ENCODE measurements around the gene WDR48. TPM values are rescaled to one million over a fixed set of nuclear protein-coding genes. Genes with fewer than 3 reads are reported as not detected.

WDR48 gene
- total RNA-seq, 1 experiment from 2014 or later, result 19.3 TPM

DNA sequence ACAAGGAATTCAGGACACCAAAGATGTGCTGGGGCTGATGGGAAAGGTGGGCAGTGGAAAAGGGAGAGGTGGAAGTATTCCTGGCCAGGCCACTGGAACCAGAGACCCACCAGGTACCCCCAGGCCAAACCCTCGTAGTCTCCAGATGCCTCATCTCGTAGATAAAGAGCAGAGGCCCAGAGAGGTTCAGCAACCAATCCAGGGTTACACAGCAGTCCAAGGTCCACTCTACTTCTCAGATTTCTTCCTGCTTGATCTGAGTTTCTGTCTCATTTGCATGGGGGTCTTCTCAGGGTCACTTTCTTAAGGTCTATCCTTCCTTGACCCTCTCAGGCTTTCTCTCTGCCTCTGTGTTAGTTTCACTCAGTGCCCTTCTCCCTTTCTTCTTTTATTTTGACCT, 60.7 kb downstream of the WDR48 start:
- Histone ChIP-seq H3K27me3 (replicated peaks; ENCODE audit: insufficient read depth, low read depth, low read length, poor library complexity) (no peaks in the 10 kb centered on the region), H3K27ac (ENCODE audit: low read depth, low read length, poor library complexity, severe bottlenecking) (no peak overlapping the region), H3K4me3 (ENCODE audit: low read depth, low read length, poor library complexity, severe bottlenecking) (no peak overlapping the region), H3K36me3 (ENCODE audit: insufficient read depth, low read length, poor library complexity, severe bottlenecking) (no peaks in the 10 kb centered on the region), H3K4me1 (ENCODE audit: insufficient read depth, low read length, poor library complexity, severe bottlenecking) (no peaks in the 10 kb centered on the region), H3K9me3 (ENCODE audit: low read depth, low read length, poor library complexity, severe bottlenecking) (no peaks in the 10 kb centered on the region)
- DNase-seq (ENCODE audit: low spot score), result no peak
- TF ChIP-seq, protein P1, sequence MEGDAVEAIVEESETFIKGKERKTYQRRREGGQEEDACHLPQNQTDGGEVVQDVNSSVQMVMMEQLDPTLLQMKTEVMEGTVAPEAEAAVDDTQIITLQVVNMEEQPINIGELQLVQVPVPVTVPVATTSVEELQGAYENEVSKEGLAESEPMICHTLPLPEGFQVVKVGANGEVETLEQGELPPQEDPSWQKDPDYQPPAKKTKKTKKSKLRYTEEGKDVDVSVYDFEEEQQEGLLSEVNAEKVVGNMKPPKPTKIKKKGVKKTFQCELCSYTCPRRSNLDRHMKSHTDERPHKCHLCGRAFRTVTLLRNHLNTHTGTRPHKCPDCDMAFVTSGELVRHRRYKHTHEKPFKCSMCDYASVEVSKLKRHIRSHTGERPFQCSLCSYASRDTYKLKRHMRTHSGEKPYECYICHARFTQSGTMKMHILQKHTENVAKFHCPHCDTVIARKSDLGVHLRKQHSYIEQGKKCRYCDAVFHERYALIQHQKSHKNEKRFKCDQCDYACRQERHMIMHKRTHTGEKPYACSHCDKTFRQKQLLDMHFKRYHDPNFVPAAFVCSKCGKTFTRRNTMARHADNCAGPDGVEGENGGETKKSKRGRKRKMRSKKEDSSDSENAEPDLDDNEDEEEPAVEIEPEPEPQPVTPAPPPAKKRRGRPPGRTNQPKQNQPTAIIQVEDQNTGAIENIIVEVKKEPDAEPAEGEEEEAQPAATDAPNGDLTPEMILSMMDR (conservative IDR thresholded peaks at IDR 0.05; ENCODE audit: low read depth, low read length), result no peak
- TF ChIP-seq EZH2 (IDR thresholded peaks at IDR 0.05; ENCODE audit: borderline replicate concordance, low read depth, low read length, poor library complexity, severe bottlenecking), result no peak
- POLR2A ChIA-PET (ENCODE audit: low non-redundant PET), result no interaction called here
- no TSS peak for BruUV-seq (replicated peaks)
- intact Hi-C loops (cut with micrococcal nuclease; ENCODE audit: unreplicated experiment), result no loop called here
- CTCF ChIA-PET, result no interaction called here

DNA sequence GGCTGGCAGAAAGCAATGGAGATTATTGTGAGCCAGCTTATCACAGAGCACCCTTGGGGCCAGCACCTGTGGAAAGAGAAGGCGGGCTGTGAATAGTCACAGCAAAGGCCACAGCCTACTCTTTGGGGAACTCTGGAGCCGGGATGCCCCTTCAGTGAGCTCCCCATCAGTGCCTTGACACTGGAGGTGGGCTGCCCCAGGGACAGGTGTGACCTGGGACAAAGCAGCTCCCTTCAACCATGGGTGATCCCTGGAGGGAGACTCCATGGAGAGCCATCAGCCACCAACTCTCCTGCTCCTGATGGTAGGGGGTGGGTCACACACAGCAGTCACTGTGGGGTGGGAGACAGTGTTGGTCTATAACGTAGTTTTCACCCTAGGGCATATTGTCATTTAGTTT, 61.5 kb downstream of the WDR48 start:
- no peaks in the 10 kb centered on the region for H3K36me3 ChIP-seq (ENCODE audit: insufficient read depth, low read length, poor library complexity, severe bottlenecking)
- no peaks in the 10 kb centered on the region for H3K27me3 ChIP-seq (replicated peaks; ENCODE audit: insufficient read depth, low read depth, low read length, poor library complexity)
- TF ChIP-seq, protein P1 (conservative IDR thresholded peaks at IDR 0.05; ENCODE audit: low read depth, low read length), result no peak
- no peaks in the 10 kb centered on the region for H3K4me1 ChIP-seq (ENCODE audit: insufficient read depth, low read length, poor library complexity, severe bottlenecking)
- no peaks in the 10 kb centered on the region for H3K9me3 ChIP-seq (ENCODE audit: low read depth, low read length, poor library complexity, severe bottlenecking)
- ChIA-PET POLR2A (ENCODE audit: low non-redundant PET) (no interaction called here), CTCF (no interaction called here)
- DNase-seq (ENCODE audit: low spot score), result no peak
- H3K4me3 ChIP-seq (ENCODE audit: low read depth, low read length, poor library complexity, severe bottlenecking), result no peak overlapping the region
- intact Hi-C loops (cut with micrococcal nuclease; ENCODE audit: unreplicated experiment), result no loop called here
- H3K27ac ChIP-seq (ENCODE audit: low read depth, low read length, poor library complexity, severe bottlenecking), result no peak overlapping the region
- no TSS peak for BruUV-seq (replicated peaks)

DNA sequence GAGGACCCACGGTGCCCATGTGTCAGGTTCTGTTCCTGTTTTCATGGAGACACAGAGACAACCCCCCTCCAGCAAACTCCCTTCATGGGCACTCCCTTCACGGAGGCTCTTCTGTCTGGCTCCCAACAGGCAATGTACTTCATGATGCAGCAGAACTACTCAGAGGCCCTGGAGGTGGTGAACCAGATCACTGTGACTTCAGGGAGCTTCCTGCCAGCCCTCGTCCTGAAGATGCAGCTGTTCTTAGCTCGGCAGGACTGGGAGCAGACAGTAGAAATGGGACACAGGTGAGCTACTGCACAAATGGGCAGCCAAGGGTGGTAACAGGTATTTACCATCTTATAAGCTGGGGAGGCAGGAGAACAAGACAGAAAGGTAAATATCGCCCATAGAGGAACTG, 62.6 kb downstream of the WDR48 start:
- intact Hi-C loops (cut with micrococcal nuclease; ENCODE audit: unreplicated experiment), result no loop called here
- no peaks in the 10 kb centered on the region for H3K9me3 ChIP-seq (ENCODE audit: low read depth, low read length, poor library complexity, severe bottlenecking)
- ChIA-PET CTCF (no interaction called here), POLR2A (ENCODE audit: low non-redundant PET) (no interaction called here)
- no peak overlapping the region for H3K4me3 ChIP-seq (ENCODE audit: low read depth, low read length, poor library complexity, severe bottlenecking)
- H3K4me1 ChIP-seq (ENCODE audit: insufficient read depth, low read length, poor library complexity, severe bottlenecking), result no peaks in the 10 kb centered on the region
- no peak for DNase-seq (ENCODE audit: low spot score)
- H3K27ac ChIP-seq (ENCODE audit: low read depth, low read length, poor library complexity, severe bottlenecking), result no peak overlapping the region
- no TSS peak for BruUV-seq (replicated peaks)
- no peaks in the 10 kb centered on the region for H3K27me3 ChIP-seq (replicated peaks; ENCODE audit: insufficient read depth, low read depth, low read length, poor library complexity)
- TF ChIP-seq, protein P1 (conservative IDR thresholded peaks at IDR 0.05; ENCODE audit: low read depth, low read length), result no peak
- no peak for TF ChIP-seq EZH2 (IDR thresholded peaks at IDR 0.05; ENCODE audit: borderline replicate concordance, low read depth, low read length, poor library complexity, severe bottlenecking)
- H3K36me3 ChIP-seq (ENCODE audit: insufficient read depth, low read length, poor library complexity, severe bottlenecking), result no peaks in the 10 kb centered on the region
